Mammary epithelial cell (primary cell): ENCODE data around the gene FBXO33.

Experiments used
- EZH2 ChIP-seq: IDR thresholded peaks from 2 replicates; pipeline ENCODE4 v1.6.1; 2012; ENCODE audit warnings: low read length, inconsistent platforms, borderline replicate concordance
- TF ChIP-seq, protein P1 (sequence below), 2 donors: IDR thresholded peaks in 1 of 2; conservative IDR thresholded peaks in 1 of 2; 2 replicates each; pipeline ENCODE4 v1.5.1; 2011 to 2012; ENCODE audit warnings: inconsistent platforms in 2 of 2, low read length in 2 of 2, mild to moderate bottlenecking in 2 of 2, control low read depth in 1 of 2, low read depth in 1 of 2; ENCODE audit not compliant: insufficient read depth in 1 of 2; ENCODE audit errors: extremely low read depth in 1 of 2

- no peak for TF ChIP-seq EZH2
- TF ChIP-seq, protein P1, sequence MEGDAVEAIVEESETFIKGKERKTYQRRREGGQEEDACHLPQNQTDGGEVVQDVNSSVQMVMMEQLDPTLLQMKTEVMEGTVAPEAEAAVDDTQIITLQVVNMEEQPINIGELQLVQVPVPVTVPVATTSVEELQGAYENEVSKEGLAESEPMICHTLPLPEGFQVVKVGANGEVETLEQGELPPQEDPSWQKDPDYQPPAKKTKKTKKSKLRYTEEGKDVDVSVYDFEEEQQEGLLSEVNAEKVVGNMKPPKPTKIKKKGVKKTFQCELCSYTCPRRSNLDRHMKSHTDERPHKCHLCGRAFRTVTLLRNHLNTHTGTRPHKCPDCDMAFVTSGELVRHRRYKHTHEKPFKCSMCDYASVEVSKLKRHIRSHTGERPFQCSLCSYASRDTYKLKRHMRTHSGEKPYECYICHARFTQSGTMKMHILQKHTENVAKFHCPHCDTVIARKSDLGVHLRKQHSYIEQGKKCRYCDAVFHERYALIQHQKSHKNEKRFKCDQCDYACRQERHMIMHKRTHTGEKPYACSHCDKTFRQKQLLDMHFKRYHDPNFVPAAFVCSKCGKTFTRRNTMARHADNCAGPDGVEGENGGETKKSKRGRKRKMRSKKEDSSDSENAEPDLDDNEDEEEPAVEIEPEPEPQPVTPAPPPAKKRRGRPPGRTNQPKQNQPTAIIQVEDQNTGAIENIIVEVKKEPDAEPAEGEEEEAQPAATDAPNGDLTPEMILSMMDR (conservative IDR thresholded peaks at IDR 0.05 in 1 of 2, IDR thresholded peaks at IDR 0.05 in 1 of 2; ENCODE audit: extremely low read depth in 1 of 2, insufficient read depth in 1 of 2, low read depth in 1 of 2, low read length in 2 of 2): no peak
Observed at GRCh38 chr14:39456702-39457250, 24.5 kb upstream of the FBXO33 start.
